ENCODE data around the gene LMBRD2.

Gene LMBRD2

GRCh38 chr5:36162810-36163486 is 11.3 kb upstream of the LMBRD2 start:
- 97% methylated on average over 3 of the region's 9 CpGs for WGBS (ENCODE audit: insufficient coverage)
- DNase-seq: no peak
- ChIA-PET POLR2A (no interaction called here), CTCF (interaction anchor here (1.0 kb wide), 1 partner anchor 9 kb away, joined by 3 read pairs; no protein-coding TSS in a partner anchor)
- H3K36me3 ChIP-seq (ENCODE audit: control insufficient read depth in 4 of 4, insufficient read depth in 4 of 4, low read length in 3 of 4): peaks cover 25 to 90% (median 56%) of the 10 kb centered on the region in 4 experiments
- H3K27me3 ChIP-seq (replicated peaks in 2 of 5; ENCODE audit: control insufficient read depth in 4 of 5, insufficient read depth in 5 of 5, low read length in 4 of 5): no peaks in the 10 kb centered on the region
- H3K9me3 ChIP-seq (ENCODE audit: control extremely low read depth in 1 of 5, control insufficient read depth in 4 of 5, insufficient read depth in 2 of 5, low read depth in 1 of 5, low read length in 4 of 5): no peaks in the 10 kb centered on the region
- no peak overlapping the region for H3K27ac ChIP-seq (ENCODE audit: insufficient read depth in 1 of 2, low read depth in 1 of 2, low read length in 2 of 2, poor library complexity in 1 of 2, severe bottlenecking in 2 of 2)
- no peak overlapping the region for H3K4me3 ChIP-seq (ENCODE audit: control insufficient read depth in 1 of 7, extremely low read depth in 1 of 7, insufficient read depth in 4 of 7, low read depth in 2 of 7, low read length in 6 of 7)
- H3K4me1 ChIP-seq (ENCODE audit: control extremely low read depth in 1 of 4, control insufficient read depth in 4 of 4, insufficient read depth in 4 of 4, low read length in 3 of 4): peaks cover 0 to 17% (median 8%) of the 10 kb centered on the region in 4 experiments

GRCh38 chr5:36161361-36161760 is 9.7 kb upstream of the LMBRD2 start:
- H3K36me3 ChIP-seq (ENCODE audit: control insufficient read depth in 4 of 4, insufficient read depth in 4 of 4, low read length in 3 of 4): peaks cover 14 to 88% (median 47%) of the 10 kb centered on the region in 4 experiments
- no peak overlapping the region for H3K27ac ChIP-seq (ENCODE audit: insufficient read depth in 1 of 2, low read depth in 1 of 2, low read length in 2 of 2, poor library complexity in 1 of 2, severe bottlenecking in 2 of 2)
- no peak for DNase-seq
- peaks cover 7 to 24% (median 14%) of the 10 kb centered on the region in 4 experiments for H3K4me1 ChIP-seq (ENCODE audit: control extremely low read depth in 1 of 4, control insufficient read depth in 4 of 4, insufficient read depth in 4 of 4, low read length in 3 of 4)
- ChIA-PET CTCF (no interaction called here), POLR2A (interaction anchor here (1.1 kb wide), 1 partner anchor 11 kb away, joined by 3 read pairs; no protein-coding TSS in a partner anchor)
- H3K27me3 ChIP-seq (replicated peaks in 2 of 5; ENCODE audit: control insufficient read depth in 4 of 5, insufficient read depth in 5 of 5, low read length in 4 of 5): no peaks in the 10 kb centered on the region
- WGBS (ENCODE audit: insufficient coverage): 94% methylated on average over 3 of the region's 4 CpGs
- no peaks in the 10 kb centered on the region for H3K9me3 ChIP-seq (ENCODE audit: control extremely low read depth in 1 of 5, control insufficient read depth in 4 of 5, insufficient read depth in 2 of 5, low read depth in 1 of 5, low read length in 4 of 5)
- no peak overlapping the region for H3K4me3 ChIP-seq (ENCODE audit: control insufficient read depth in 1 of 7, extremely low read depth in 1 of 7, insufficient read depth in 4 of 7, low read depth in 2 of 7, low read length in 6 of 7)

- WGBS (ENCODE audit: insufficient coverage): 100% methylated on average over 3 of the region's 3 CpGs
- Histone ChIP-seq H3K4me1 (ENCODE audit: control extremely low read depth in 1 of 4, control insufficient read depth in 4 of 4, insufficient read depth in 4 of 4, low read length in 3 of 4) (peaks cover 7 to 24% (median 14%) of the 10 kb centered on the region in 4 experiments), H3K36me3 (ENCODE audit: control insufficient read depth in 4 of 4, insufficient read depth in 4 of 4, low read length in 3 of 4) (peaks cover 16 to 90% (median 48%) of the 10 kb centered on the region in 4 experiments), H3K4me3 (ENCODE audit: control insufficient read depth in 1 of 7, extremely low read depth in 1 of 7, insufficient read depth in 4 of 7, low read depth in 2 of 7, low read length in 6 of 7) (no peak overlapping the region), H3K27ac (ENCODE audit: insufficient read depth in 1 of 2, low read depth in 1 of 2, low read length in 2 of 2, poor library complexity in 1 of 2, severe bottlenecking in 2 of 2) (no peak overlapping the region), H3K27me3 (replicated peaks in 2 of 5; ENCODE audit: control insufficient read depth in 4 of 5, insufficient read depth in 5 of 5, low read length in 4 of 5) (no peaks in the 10 kb centered on the region), H3K9me3 (ENCODE audit: control extremely low read depth in 1 of 5, control insufficient read depth in 4 of 5, insufficient read depth in 2 of 5, low read depth in 1 of 5, low read length in 4 of 5) (no peaks in the 10 kb centered on the region)
- no peak for DNase-seq
- ChIA-PET CTCF (no interaction called here), POLR2A (interaction anchor here (1.1 kb wide), 1 partner anchor 11 kb away, joined by 3 read pairs; no protein-coding TSS in a partner anchor)
Observed at GRCh38 chr5:36160617-36161016, 8.9 kb upstream of the LMBRD2 start.

- H3K27ac ChIP-seq (ENCODE audit: insufficient read depth in 1 of 2, low read depth in 1 of 2, low read length in 2 of 2, poor library complexity in 1 of 2, severe bottlenecking in 2 of 2): peak overlapping the region in 1 of 2 experiments; percentile 27
- no peaks in the 10 kb centered on the region for H3K27me3 ChIP-seq (replicated peaks in 2 of 5; ENCODE audit: control insufficient read depth in 4 of 5, insufficient read depth in 5 of 5, low read length in 4 of 5)
- peak in 2 of 3 donors; percentile 71 to 81 for DNase-seq
- ChIA-PET CTCF (no interaction called here), POLR2A (no interaction called here)
- H3K4me3 ChIP-seq (ENCODE audit: control insufficient read depth in 1 of 7, extremely low read depth in 1 of 7, insufficient read depth in 4 of 7, low read depth in 2 of 7, low read length in 6 of 7): peak overlapping the region in 1 of 7 experiments; percentile 39
- WGBS (ENCODE audit: insufficient coverage): 0% methylated on average over 2 of the region's 2 CpGs
- H3K9me3 ChIP-seq (ENCODE audit: control extremely low read depth in 1 of 5, control insufficient read depth in 4 of 5, insufficient read depth in 2 of 5, low read depth in 1 of 5, low read length in 4 of 5): no peaks in the 10 kb centered on the region
- peaks cover 22 to 91% (median 42%) of the 10 kb centered on the region in 4 experiments for H3K36me3 ChIP-seq (ENCODE audit: control insufficient read depth in 4 of 4, insufficient read depth in 4 of 4, low read length in 3 of 4)
- H3K4me1 ChIP-seq (ENCODE audit: control extremely low read depth in 1 of 4, control insufficient read depth in 4 of 4, insufficient read depth in 4 of 4, low read length in 3 of 4): peaks cover 10 to 34% (median 20%) of the 10 kb centered on the region in 4 experiments
Observed at GRCh38 chr5:36158144-36158543, 6.5 kb upstream of the LMBRD2 start.

GRCh38 chr5:36156619-36157018 is 4.9 kb upstream of the LMBRD2 start:
- H3K36me3 ChIP-seq (ENCODE audit: control insufficient read depth in 4 of 4, insufficient read depth in 4 of 4, low read length in 3 of 4): peaks cover 10 to 77% (median 31%) of the 10 kb centered on the region in 4 experiments
- POLR2A ChIA-PET: no interaction called here
- peaks cover 19 to 44% (median 25%) of the 10 kb centered on the region in 4 experiments for H3K4me1 ChIP-seq (ENCODE audit: control extremely low read depth in 1 of 4, control insufficient read depth in 4 of 4, insufficient read depth in 4 of 4, low read length in 3 of 4)
- H3K4me3 ChIP-seq (ENCODE audit: control insufficient read depth in 1 of 7, extremely low read depth in 1 of 7, insufficient read depth in 4 of 7, low read depth in 2 of 7, low read length in 6 of 7): no peak overlapping the region
- H3K27me3 ChIP-seq (replicated peaks in 2 of 5; ENCODE audit: control insufficient read depth in 4 of 5, insufficient read depth in 5 of 5, low read length in 4 of 5): no peaks in the 10 kb centered on the region
- no peak overlapping the region for H3K27ac ChIP-seq (ENCODE audit: insufficient read depth in 1 of 2, low read depth in 1 of 2, low read length in 2 of 2, poor library complexity in 1 of 2, severe bottlenecking in 2 of 2)
- no peak for DNase-seq
- 100% methylated on average over 1 of the region's 1 CpG for WGBS (ENCODE audit: insufficient coverage)
- CTCF ChIA-PET: no interaction called here
- H3K9me3 ChIP-seq (ENCODE audit: control extremely low read depth in 1 of 5, control insufficient read depth in 4 of 5, insufficient read depth in 2 of 5, low read depth in 1 of 5, low read length in 4 of 5): no peaks in the 10 kb centered on the region

GRCh38 chr5:36156121-36156601 is 4.5 kb upstream of the LMBRD2 start:
- CTCF ChIA-PET: no interaction called here

GRCh38 chr5:36155291-36155690 is 3.6 kb upstream of the LMBRD2 start:
- no peak for DNase-seq
- H3K36me3 ChIP-seq (ENCODE audit: control insufficient read depth in 4 of 4, insufficient read depth in 4 of 4, low read length in 3 of 4): peaks cover 10 to 65% (median 21%) of the 10 kb centered on the region in 4 experiments
- H3K27me3 ChIP-seq (replicated peaks in 2 of 5; ENCODE audit: control insufficient read depth in 4 of 5, insufficient read depth in 5 of 5, low read length in 4 of 5): no peaks in the 10 kb centered on the region
- no peaks in the 10 kb centered on the region for H3K9me3 ChIP-seq (ENCODE audit: control extremely low read depth in 1 of 5, control insufficient read depth in 4 of 5, insufficient read depth in 2 of 5, low read depth in 1 of 5, low read length in 4 of 5)
- H3K4me3 ChIP-seq (ENCODE audit: control insufficient read depth in 1 of 7, extremely low read depth in 1 of 7, insufficient read depth in 4 of 7, low read depth in 2 of 7, low read length in 6 of 7): no peak overlapping the region
- ChIA-PET CTCF (no interaction called here), POLR2A (no interaction called here)
- H3K27ac ChIP-seq (ENCODE audit: insufficient read depth in 1 of 2, low read depth in 1 of 2, low read length in 2 of 2, poor library complexity in 1 of 2, severe bottlenecking in 2 of 2): no peak overlapping the region
- 100% methylated on average over 1 of the region's 7 CpGs for WGBS (ENCODE audit: insufficient coverage)
- peaks cover 25 to 51% (median 33%) of the 10 kb centered on the region in 4 experiments for H3K4me1 ChIP-seq (ENCODE audit: control extremely low read depth in 1 of 4, control insufficient read depth in 4 of 4, insufficient read depth in 4 of 4, low read length in 3 of 4)

More at GRCh38 chr5:36156121-36156601, 4.5 kb upstream of the LMBRD2 start:
- DNase-seq: no peak
- no peak overlapping the region for H3K27ac ChIP-seq (ENCODE audit: insufficient read depth in 1 of 2, low read depth in 1 of 2, low read length in 2 of 2, poor library complexity in 1 of 2, severe bottlenecking in 2 of 2)
- 97% methylated on average over 4 of the region's 4 CpGs for WGBS (ENCODE audit: insufficient coverage)
- H3K36me3 ChIP-seq (ENCODE audit: control insufficient read depth in 4 of 4, insufficient read depth in 4 of 4, low read length in 3 of 4): peaks cover 10 to 72% (median 26%) of the 10 kb centered on the region in 4 experiments
- no peaks in the 10 kb centered on the region for H3K9me3 ChIP-seq (ENCODE audit: control extremely low read depth in 1 of 5, control insufficient read depth in 4 of 5, insufficient read depth in 2 of 5, low read depth in 1 of 5, low read length in 4 of 5)
- H3K4me3 ChIP-seq (ENCODE audit: control insufficient read depth in 1 of 7, extremely low read depth in 1 of 7, insufficient read depth in 4 of 7, low read depth in 2 of 7, low read length in 6 of 7): no peak overlapping the region
- POLR2A ChIA-PET: no interaction called here
- no peaks in the 10 kb centered on the region for H3K27me3 ChIP-seq (replicated peaks in 2 of 5; ENCODE audit: control insufficient read depth in 4 of 5, insufficient read depth in 5 of 5, low read length in 4 of 5)
- H3K4me1 ChIP-seq (ENCODE audit: control extremely low read depth in 1 of 4, control insufficient read depth in 4 of 4, insufficient read depth in 4 of 4, low read length in 3 of 4): peaks cover 19 to 45% (median 27%) of the 10 kb centered on the region in 4 experiments
